ENCODE results near the gene LMTK2.

The LMTK2 gene

GRCh38 chr7:98210513-98211220 is 104.0 kb downstream of the LMTK2 start:
- Histone ChIP-seq H3K9ac (ENCODE audit: low read depth, low read length) (no peak overlapping the region), H3K79me2 (ENCODE audit: insufficient read depth, low read length) (no peaks in the 10 kb centered on the region), H3K27me3 (ENCODE audit: insufficient read depth, low read length, poor library complexity) (no peaks in the 10 kb centered on the region), H3K4me1 (ENCODE audit: insufficient read depth, low read length) (no peaks in the 10 kb centered on the region), H4K20me1 (ENCODE audit: insufficient read depth, low read length) (no peaks in the 10 kb centered on the region; the same call in 1 of the 2 replicates), H3K9me3 (ENCODE audit: insufficient read depth, low read length, severe bottlenecking) (no peaks in the 10 kb centered on the region), H2AFZ (ENCODE audit: low read depth, low read length) (no peak overlapping the region), H3K4me2 (ENCODE audit: insufficient read depth, low read length) (no peak overlapping the region), H3K36me3 (ENCODE audit: insufficient read depth, low read length) (peaks cover 19% of the 10 kb centered on the region), H3K27ac (ENCODE audit: low read length) (no peak overlapping the region), H3K4me3 (ENCODE audit: low read depth in 1 of 2, low read length in 2 of 2) (no peak overlapping the region)
- no peak for TF ChIP-seq CTCF (IDR thresholded peaks at IDR 0.05; ENCODE audit: borderline replicate concordance, extremely low read depth, low read length, poor library complexity, severe bottlenecking)
- TF ChIP-seq EZH2 (IDR thresholded peaks at IDR 0.05; ENCODE audit: borderline replicate concordance, low read depth, low read length, severe bottlenecking): no peak
- DNase-seq: no peak
- no peak for ATAC-seq (ENCODE audit: insufficient read depth, low read depth)

DNA sequence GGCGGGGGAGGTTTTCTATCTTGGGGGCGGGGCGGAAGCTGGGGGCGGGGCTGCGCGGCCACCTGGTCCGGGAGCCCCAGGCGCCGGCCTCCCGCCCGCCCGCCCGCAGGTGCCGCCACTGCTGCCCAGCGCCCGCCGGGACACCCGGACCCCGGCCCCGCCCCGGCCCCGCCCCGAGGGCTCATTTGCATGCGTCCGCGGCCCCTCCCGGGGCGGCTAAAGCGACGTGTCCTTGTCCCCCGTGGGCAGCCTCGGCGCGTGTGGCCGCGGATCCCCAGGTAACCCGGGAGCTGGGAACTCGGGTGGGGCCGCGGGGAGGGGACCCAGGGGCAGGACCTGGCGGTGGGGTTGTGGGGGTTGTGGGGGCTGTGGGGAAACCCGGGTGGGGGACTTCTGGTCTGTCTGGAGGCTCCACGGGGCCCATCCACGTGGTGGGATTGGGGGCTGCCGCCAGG is 104.6 kb downstream of the LMTK2 start, which contains the start of gene BHLHA15:
Gene BHLHA15 (plus strand): TSS at position 219 of the 455 bp plus-strand sequence. CDS start 871 bp downstream, outside the sequence.
- Histone ChIP-seq H3K9ac (ENCODE audit: low read depth, low read length) (no peak within 1 kb of the TSS), H3K4me2 (ENCODE audit: insufficient read depth, low read length) (no peak within 1 kb of the TSS), H3K9me3 (ENCODE audit: insufficient read depth, low read length, severe bottlenecking) (no peaks in the 10 kb centered on the region), H3K27ac (ENCODE audit: low read length) (no peak within 1 kb of the TSS), H3K4me1 (ENCODE audit: insufficient read depth, low read length) (no peaks in the 10 kb centered on the region), H3K79me2 (ENCODE audit: insufficient read depth, low read length) (no peaks in the 10 kb centered on the region), H2AFZ (ENCODE audit: low read depth, low read length) (no peak within 1 kb of the TSS), H3K36me3 (ENCODE audit: insufficient read depth, low read length) (peaks cover 14% of the 10 kb centered on the region), H3K27me3 (ENCODE audit: insufficient read depth, low read length, poor library complexity) (no peaks in the 10 kb centered on the region), H4K20me1 (ENCODE audit: insufficient read depth, low read length) (no peaks in the 10 kb centered on the region), H3K4me3 (ENCODE audit: low read depth in 1 of 2, low read length in 2 of 2) (no peak within 1 kb of the TSS)
- ATAC-seq (ENCODE audit: insufficient read depth, low read depth): no peak
- no peak for DNase-seq
- no peak for TF ChIP-seq CTCF (IDR thresholded peaks at IDR 0.05; ENCODE audit: borderline replicate concordance, extremely low read depth, low read length, poor library complexity, severe bottlenecking)
- no peak for TF ChIP-seq EZH2 (IDR thresholded peaks at IDR 0.05; ENCODE audit: borderline replicate concordance, low read depth, low read length, severe bottlenecking)

- DNase-seq (no peak), ATAC-seq (ENCODE audit: insufficient read depth, low read depth) (no peak)
- TF ChIP-seq EZH2 (IDR thresholded peaks at IDR 0.05; ENCODE audit: borderline replicate concordance, low read depth, low read length, severe bottlenecking) (no peak), CTCF (IDR thresholded peaks at IDR 0.05; ENCODE audit: borderline replicate concordance, extremely low read depth, low read length, poor library complexity, severe bottlenecking) (no peak)
- Histone ChIP-seq H2AFZ (ENCODE audit: low read depth, low read length) (no peak overlapping the region), H4K20me1 (ENCODE audit: insufficient read depth, low read length) (no peaks in the 10 kb centered on the region), H3K4me1 (ENCODE audit: insufficient read depth, low read length) (no peaks in the 10 kb centered on the region), H3K27me3 (ENCODE audit: insufficient read depth, low read length, poor library complexity) (no peaks in the 10 kb centered on the region), H3K9ac (ENCODE audit: low read depth, low read length) (no peak overlapping the region), H3K9me3 (ENCODE audit: insufficient read depth, low read length, severe bottlenecking) (no peaks in the 10 kb centered on the region), H3K4me3 (ENCODE audit: low read depth in 1 of 2, low read length in 2 of 2) (no peak overlapping the region), H3K4me2 (ENCODE audit: insufficient read depth, low read length) (no peak overlapping the region), H3K36me3 (ENCODE audit: insufficient read depth, low read length) (peaks cover 7% of the 10 kb centered on the region), H3K27ac (ENCODE audit: low read length) (no peak overlapping the region), H3K79me2 (ENCODE audit: insufficient read depth, low read length) (no peaks in the 10 kb centered on the region)
Observed at GRCh38 chr7:98211676-98212531, 105.2 kb downstream of the LMTK2 start.
